ENCODE results near the gene CCDC157.

DNA sequence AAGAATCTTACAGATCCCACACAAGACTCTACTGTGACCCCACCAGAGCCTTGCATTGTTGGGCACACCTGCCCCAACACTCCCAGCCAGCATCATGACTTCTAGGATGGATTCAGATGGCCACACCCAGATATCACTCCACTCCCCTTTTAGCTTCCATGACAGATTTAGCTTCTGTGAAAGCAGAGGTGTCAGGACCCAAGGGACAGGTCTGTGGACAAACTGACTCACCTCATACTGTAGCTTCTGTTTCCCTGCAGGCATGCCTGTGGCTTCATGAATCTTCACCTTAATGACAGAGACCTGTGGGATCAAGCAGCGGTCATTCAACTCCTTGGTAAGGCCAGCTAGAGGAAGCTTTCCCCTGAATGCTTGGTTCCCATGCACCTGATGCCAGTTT, 21.6 kb upstream of the CCDC157 start:
- TF ChIP-seq, protein P1, sequence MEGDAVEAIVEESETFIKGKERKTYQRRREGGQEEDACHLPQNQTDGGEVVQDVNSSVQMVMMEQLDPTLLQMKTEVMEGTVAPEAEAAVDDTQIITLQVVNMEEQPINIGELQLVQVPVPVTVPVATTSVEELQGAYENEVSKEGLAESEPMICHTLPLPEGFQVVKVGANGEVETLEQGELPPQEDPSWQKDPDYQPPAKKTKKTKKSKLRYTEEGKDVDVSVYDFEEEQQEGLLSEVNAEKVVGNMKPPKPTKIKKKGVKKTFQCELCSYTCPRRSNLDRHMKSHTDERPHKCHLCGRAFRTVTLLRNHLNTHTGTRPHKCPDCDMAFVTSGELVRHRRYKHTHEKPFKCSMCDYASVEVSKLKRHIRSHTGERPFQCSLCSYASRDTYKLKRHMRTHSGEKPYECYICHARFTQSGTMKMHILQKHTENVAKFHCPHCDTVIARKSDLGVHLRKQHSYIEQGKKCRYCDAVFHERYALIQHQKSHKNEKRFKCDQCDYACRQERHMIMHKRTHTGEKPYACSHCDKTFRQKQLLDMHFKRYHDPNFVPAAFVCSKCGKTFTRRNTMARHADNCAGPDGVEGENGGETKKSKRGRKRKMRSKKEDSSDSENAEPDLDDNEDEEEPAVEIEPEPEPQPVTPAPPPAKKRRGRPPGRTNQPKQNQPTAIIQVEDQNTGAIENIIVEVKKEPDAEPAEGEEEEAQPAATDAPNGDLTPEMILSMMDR (IDR thresholded peaks at IDR 0.05) = no peak
- TF ChIP-seq POLR2A (IDR thresholded peaks at IDR 0.05) (no peak), EP300 (IDR thresholded peaks at IDR 0.05) (no peak), POLR2AphosphoS5 (IDR thresholded peaks at IDR 0.05) (no peak)

Measured in suprapubic skin (tissue), 4 donors.